ENCODE results near the gene MYOF.

GRCh38 chr10:93482145-93482834 is at the start of gene MYOF:
- no peak for TF ChIP-seq RARB (CRISPR knock-in tag; IDR thresholded peaks at IDR 0.05)
- TF ChIP-seq TSHZ2 (CRISPR knock-in tag; IDR thresholded peaks at IDR 0.05) = no peak
- no peak for TF ChIP-seq PATZ1 (CRISPR knock-in tag; IDR thresholded peaks at IDR 0.05; ENCODE audit: borderline replicate concordance)
- no peak for TF ChIP-seq CSDC2 (CRISPR knock-in tag; IDR thresholded peaks at IDR 0.05)
- no peak for TF ChIP-seq ZFP30 (CRISPR knock-in tag; IDR thresholded peaks at IDR 0.05)
- no peak for TF ChIP-seq ZC3H10 (CRISPR knock-in tag; IDR thresholded peaks at IDR 0.05)
- TF ChIP-seq BACH2 (CRISPR knock-in tag; IDR thresholded peaks at IDR 0.05; ENCODE audit: borderline replicate concordance) = no peak

Measured in SK-N-SH treated with all-trans-retinoic acid at 6 μM for 48 hours (cell line).